SK-N-SH treated with all-trans-retinoic acid at 6 μM for 48 hours (cell line): Measurements from ENCODE around the gene CCDC137.

ENCODE experiments used
- ATAC-seq: fragments of 200-7000 bp; cut with Tn5 transposase; 3 replicates; pipeline ENCODE4 v1.9.1; 2020; ENCODE audit warnings: mild to moderate bottlenecking, moderate library complexity
- ARNTL ChIP-seq: fragments of 450-650 bp; formaldehyde crosslinking; IDR thresholded peaks from 2 replicates; pipeline ENCODE4 v1.5.0; 2020; ENCODE audit warnings: low read depth, mild to moderate bottlenecking, moderate library complexity, borderline replicate concordance
- BACH2 ChIP-seq: fragments of 250-450 bp; sonication (Bioruptor Pico); IDR thresholded peaks from 2 replicates; pipeline ENCODE4 v1.9.0; 2021; ENCODE audit warnings: mild to moderate bottlenecking, borderline replicate concordance
- CSDC2 ChIP-seq: fragments of 250-450 bp; sonication (Bioruptor Pico); IDR thresholded peaks from 2 replicates; pipeline ENCODE4 v1.5.0; 2020; ENCODE audit warnings: mild to moderate bottlenecking, moderate library complexity
- CSRNP3 ChIP-seq: fragments of 250-450 bp; sonication (Bioruptor Pico); IDR thresholded peaks from 2 replicates; pipeline ENCODE4 v1.5.1; 2021; ENCODE audit warnings: mild to moderate bottlenecking, moderate library complexity
- ESRRG ChIP-seq: fragments of 250-450 bp; sonication (Bioruptor Pico); IDR thresholded peaks from 2 replicates; pipeline ENCODE4 v1.6.1; 2021; ENCODE audit warnings: mild to moderate bottlenecking
- GLIS3 ChIP-seq: fragments of 250-450 bp; sonication (Bioruptor Pico); IDR thresholded peaks from 2 replicates; pipeline ENCODE4 v1.5.0; 2020; ENCODE audit warnings: mild to moderate bottlenecking, moderate library complexity
- OSR1 ChIP-seq: fragments of 250-450 bp; sonication (Bioruptor Pico); IDR thresholded peaks from 2 replicates; pipeline ENCODE4 v1.8.0; 2022; ENCODE audit warnings: moderate library complexity, mild to moderate bottlenecking, inconsistent platforms
- POU6F1 ChIP-seq: fragments of 250-450 bp; sonication (Bioruptor Pico); IDR thresholded peaks from 2 replicates; pipeline ENCODE4 v1.8.0; 2021; ENCODE audit warnings: low read depth, mild to moderate bottlenecking, moderate library complexity, borderline replicate concordance
- PPARA ChIP-seq: fragments of 250-450 bp; sonication (Bioruptor Pico); IDR thresholded peaks from 2 replicates; pipeline ENCODE4 v1.5.0; 2020; ENCODE audit warnings: mild to moderate bottlenecking, borderline replicate concordance
- RARB ChIP-seq: fragments of 250-450 bp; sonication (Bioruptor Pico); IDR thresholded peaks from 2 replicates; pipeline ENCODE4 v1.8.0; 2021; ENCODE audit warnings: mild to moderate bottlenecking, moderate library complexity
- SNAI2 ChIP-seq: fragments of 250-450 bp; sonication (Bioruptor Pico); IDR thresholded peaks from 2 replicates; pipeline ENCODE4 v1.5.0; 2020; ENCODE audit warnings: mild to moderate bottlenecking, moderate library complexity
- TCF4 ChIP-seq: fragments of 250-450 bp; sonication (Bioruptor Pico); IDR thresholded peaks from 2 replicates; pipeline ENCODE4 v1.8.0; 2021; ENCODE audit warnings: mild to moderate bottlenecking, moderate library complexity, borderline replicate concordance
- TOX ChIP-seq: fragments of 250-450 bp; sonication (Bioruptor Pico); IDR thresholded peaks from 2 replicates; pipeline ENCODE4 v1.8.0; 2021; ENCODE audit warnings: mild to moderate bottlenecking, moderate library complexity, borderline replicate concordance
- TSHZ2 ChIP-seq: fragments of 250-450 bp; sonication (Bioruptor Pico); IDR thresholded peaks from 2 replicates; pipeline ENCODE4 v1.5.0; 2020; ENCODE audit warnings: mild to moderate bottlenecking, moderate library complexity
- ZC3H10 ChIP-seq: fragments of 250-450 bp; sonication (Bioruptor Pico); IDR thresholded peaks from 2 replicates; pipeline ENCODE4 v1.5.1; 2021; ENCODE audit warnings: mild to moderate bottlenecking, moderate library complexity
- ZFP3 ChIP-seq: fragments of 250-450 bp; sonication (Bioruptor Pico); IDR thresholded peaks from 2 replicates; pipeline ENCODE4 v1.5.0; 2020; ENCODE audit warnings: mild to moderate bottlenecking, moderate library complexity
- ZFP30 ChIP-seq: fragments of 450-650 bp; formaldehyde crosslinking; IDR thresholded peaks from 2 replicates; pipeline ENCODE4 v1.5.0; 2022; ENCODE audit warnings: mild to moderate bottlenecking, moderate library complexity
- ZNF565 ChIP-seq: fragments of 450-650 bp; formaldehyde crosslinking; conservative IDR thresholded peaks from 2 replicates; pipeline ENCODE4 v1.5.0; 2020; ENCODE audit warnings: low read depth, mild to moderate bottlenecking, moderate library complexity
- ZNF70 ChIP-seq: fragments of 450-650 bp; formaldehyde crosslinking; IDR thresholded peaks from 2 replicates; pipeline ENCODE4 v1.5.0; 2020; ENCODE audit warnings: mild to moderate bottlenecking, moderate library complexity
- ZNF8 ChIP-seq: fragments of 450-650 bp; formaldehyde crosslinking; IDR thresholded peaks from 2 replicates; pipeline ENCODE4 v1.5.0; 2020; ENCODE audit warnings: mild to moderate bottlenecking, moderate library complexity

CCDC137 gene

GRCh38 chr17:81635431-81635830, 31.1 kb upstream of the CCDC137 start:
- TF ChIP-seq TOX (no peak), TCF4 (CRISPR knock-in tag) (no peak)
- no peak for ATAC-seq

GRCh38 chr17:81635973-81636504, 30.5 kb upstream of the CCDC137 start:
- TF ChIP-seq ZFP3 (CRISPR knock-in tag) (no peak), ZNF70 (CRISPR knock-in tag) (no peak), ZC3H10 (CRISPR knock-in tag) (no peak), RARB (no peak), CSRNP3 (CRISPR knock-in tag) (no peak), TOX (no peak), ZFP30 (CRISPR knock-in tag) (no peak), POU6F1 (no peak), ARNTL (no peak), PPARA (CRISPR knock-in tag) (no peak), ZNF8 (CRISPR knock-in tag) (no peak), TSHZ2 (CRISPR knock-in tag) (no peak), ZNF565 (no peak), CSDC2 (CRISPR knock-in tag) (no peak), OSR1 (CRISPR knock-in tag) (no peak), SNAI2 (CRISPR knock-in tag) (no peak), ESRRG (CRISPR knock-in tag) (no peak), GLIS3 (CRISPR knock-in tag) (no peak)
- peak; percentile 77 for ATAC-seq

- ATAC-seq, result peak; percentile 86
- TF ChIP-seq ZNF70 (CRISPR knock-in tag) (peak; percentile 83; the same call in 1 of the 2 replicates), CSDC2 (CRISPR knock-in tag) (peak; percentile 39; the same call in 1 of the 2 replicates), ZC3H10 (CRISPR knock-in tag) (peak; percentile 48; the same call in 1 of the 2 replicates), GLIS3 (CRISPR knock-in tag) (no peak), TSHZ2 (CRISPR knock-in tag) (peak; percentile 53), BACH2 (CRISPR knock-in tag) (peak; percentile 36; the same call in 1 of the 2 replicates), ZNF565 (no peak)
Observed at GRCh38 chr17:81636505-81637288, 29.8 kb upstream of the CCDC137 start, which contains the start of the genes NPLOC4 and TSPAN10. NPLOC4 (minus strand) TSS chr17:81637112; CDS start chr17:81636930, 182 bp downstream. TSPAN10 (plus strand) TSS chr17:81637196; CDS start chr17:81642413, 5,217 bp downstream.
